Measurements from ENCODE around the gene PEPD.

PEPD gene

DNA sequence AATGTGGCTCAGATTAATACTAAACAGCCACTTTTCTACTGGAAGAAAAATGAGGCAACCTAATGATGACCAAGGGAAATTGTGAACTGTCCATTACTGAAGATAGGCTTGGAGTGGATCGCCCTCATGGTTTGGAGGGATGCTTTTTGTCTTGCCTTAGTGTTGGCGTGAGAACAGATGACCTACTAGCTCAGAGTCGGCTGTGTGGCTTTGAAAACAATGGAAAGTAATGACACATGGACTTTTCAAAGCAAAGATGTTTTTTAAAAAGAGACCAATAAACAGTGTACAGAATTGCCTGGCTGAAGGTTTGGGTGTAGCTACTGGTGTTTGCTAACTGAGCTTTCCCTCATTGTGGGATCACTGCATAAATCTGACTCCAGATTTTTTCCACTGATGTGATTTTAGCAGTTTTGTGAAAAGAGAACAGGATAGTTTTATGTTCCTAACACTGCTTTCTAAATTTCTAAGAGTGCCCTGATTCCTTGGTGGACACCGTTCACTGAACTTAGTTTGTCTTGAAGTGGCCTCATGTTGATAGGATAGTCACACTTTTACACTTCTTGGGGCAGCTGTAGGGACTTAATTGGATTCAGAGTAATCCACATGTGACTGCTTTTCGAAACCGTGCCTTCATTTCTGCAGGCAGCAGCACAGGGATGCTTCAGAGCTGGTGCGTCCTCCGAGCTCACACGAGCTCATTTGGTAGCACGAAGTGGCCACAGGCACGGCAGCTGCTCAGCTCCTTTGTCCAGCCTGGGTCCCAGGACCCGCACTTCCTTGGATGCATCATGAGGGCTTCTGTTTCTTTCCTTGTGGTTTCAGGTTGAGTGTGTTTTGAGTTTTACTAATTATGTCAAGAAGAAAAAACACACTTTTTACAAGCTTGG lies 143.8 kb downstream of the PEPD start:
- FAIRE-seq = no peak

DNA sequence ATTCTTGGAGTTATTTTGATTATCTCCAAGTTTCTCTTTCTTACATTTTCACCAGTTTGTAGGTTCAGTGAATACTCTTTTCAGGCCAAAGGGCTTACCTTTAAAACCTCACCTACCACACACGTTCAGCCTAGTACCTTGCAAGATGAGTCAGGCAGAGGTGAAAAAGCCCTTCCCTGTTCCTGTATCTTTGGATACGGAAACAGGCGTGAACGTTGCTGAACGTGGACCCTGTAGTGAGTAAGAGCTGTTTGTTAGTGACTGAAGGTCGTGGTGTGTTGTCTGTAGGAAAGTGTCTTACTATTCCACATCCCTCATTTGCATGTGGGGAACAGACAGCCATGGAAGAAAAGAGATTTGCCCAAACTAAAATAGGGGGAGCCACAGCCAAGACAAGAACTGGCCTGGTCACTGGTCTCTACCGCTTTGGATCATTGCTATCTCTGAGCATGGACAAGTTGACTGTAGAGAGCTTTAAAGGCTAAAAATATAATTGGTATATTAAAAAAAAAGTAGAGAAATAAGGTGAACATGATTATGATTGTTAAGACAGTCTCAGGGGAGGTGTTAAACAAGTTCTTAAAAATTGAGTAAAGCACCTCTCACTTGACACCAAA lies 144.5 kb downstream of the PEPD start:
- no peak for FAIRE-seq

DNA sequence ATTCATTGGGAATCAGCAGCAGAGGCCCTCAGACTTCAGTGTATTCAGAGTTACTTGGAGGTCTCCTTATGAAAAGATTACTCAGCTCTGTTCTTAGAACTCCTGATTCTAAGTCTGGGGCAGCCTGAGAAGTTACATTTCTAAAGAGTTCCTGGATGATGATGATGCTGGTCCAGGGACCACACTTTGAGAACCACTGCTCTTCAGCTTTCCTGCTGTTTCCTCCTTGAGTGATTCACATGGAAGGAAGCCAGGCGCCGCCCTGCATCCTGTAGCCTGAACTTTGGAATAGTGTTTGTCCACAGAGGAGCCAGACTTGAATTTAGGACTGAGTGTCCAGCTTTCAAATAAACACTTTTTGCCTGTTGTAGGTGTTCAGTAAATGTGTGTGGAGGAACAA lies 145.2 kb downstream of the PEPD start:
- FAIRE-seq = no peak

DNA sequence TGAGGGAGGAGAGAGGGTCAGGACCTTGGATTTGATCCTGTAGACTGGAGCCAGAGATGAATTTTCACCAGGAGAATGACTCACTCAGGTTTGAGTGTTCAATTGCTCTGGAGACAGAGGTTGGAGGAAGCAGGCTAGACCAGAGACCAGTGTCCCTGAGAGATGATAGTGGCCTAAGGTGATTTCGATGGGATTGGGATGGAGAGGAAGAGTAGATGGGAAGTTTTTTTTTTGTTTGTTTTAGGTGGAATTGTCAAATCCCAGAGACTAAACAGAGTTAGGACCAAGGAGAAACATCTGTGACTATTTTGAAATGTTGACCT lies 145.8 kb downstream of the PEPD start:
- no peak for FAIRE-seq

DNA sequence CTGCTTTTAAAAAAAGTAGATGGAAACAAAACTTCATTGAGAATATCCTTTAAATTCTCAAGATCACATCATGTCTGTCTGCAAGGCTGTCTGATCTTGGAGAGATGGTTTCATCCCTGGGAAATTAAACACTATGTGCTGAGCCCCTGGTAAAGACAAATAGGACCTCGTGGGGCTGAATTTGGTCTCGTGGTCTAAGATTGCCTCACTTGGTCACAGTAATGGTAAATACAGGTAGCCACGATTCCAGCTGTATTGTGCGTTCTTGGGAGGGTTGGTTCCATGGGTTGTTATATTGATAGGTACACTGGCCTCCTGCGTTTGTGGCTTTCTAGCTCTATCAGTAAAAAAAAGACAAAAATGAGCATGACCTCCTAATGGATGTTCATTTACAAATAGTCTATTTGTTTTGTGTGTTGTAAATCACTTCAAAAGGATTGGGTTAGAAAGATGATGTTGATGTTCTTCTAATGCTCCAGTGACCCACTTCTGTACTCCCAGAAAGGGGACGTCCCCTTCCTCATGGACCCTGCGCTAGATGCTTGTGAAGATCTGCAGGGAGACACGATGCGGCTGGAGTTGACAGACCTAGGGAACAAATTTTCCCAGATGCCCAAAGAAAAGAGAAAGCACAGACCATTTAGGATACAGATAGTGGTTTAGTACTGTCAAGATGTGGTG lies 146.3 kb downstream of the PEPD start:
- no peak for FAIRE-seq

DNA sequence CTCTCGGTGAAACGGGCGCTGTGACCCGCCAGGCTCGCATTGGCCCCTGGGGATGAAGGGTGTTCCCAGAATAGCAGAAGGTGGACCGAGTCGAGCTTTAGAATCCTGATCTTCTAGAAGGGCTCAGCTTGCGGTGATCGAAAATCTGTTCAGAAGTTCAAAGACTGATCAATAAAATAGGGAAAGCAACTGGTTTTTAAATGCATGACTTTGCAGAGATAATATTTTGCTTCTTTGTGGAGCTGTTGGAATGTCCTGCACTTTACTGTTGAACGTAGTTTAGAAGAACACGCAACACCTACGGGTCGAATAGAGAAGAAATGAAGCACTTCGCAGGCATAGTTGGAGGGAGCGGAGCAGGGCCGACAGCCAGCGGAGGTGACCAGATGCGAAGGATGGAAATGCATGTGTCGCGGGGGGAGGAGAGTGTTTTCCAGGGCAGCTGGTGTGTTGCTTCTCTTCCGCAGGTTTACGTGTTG lies 147.3 kb downstream of the PEPD start:
- FAIRE-seq = no peak

DNA sequence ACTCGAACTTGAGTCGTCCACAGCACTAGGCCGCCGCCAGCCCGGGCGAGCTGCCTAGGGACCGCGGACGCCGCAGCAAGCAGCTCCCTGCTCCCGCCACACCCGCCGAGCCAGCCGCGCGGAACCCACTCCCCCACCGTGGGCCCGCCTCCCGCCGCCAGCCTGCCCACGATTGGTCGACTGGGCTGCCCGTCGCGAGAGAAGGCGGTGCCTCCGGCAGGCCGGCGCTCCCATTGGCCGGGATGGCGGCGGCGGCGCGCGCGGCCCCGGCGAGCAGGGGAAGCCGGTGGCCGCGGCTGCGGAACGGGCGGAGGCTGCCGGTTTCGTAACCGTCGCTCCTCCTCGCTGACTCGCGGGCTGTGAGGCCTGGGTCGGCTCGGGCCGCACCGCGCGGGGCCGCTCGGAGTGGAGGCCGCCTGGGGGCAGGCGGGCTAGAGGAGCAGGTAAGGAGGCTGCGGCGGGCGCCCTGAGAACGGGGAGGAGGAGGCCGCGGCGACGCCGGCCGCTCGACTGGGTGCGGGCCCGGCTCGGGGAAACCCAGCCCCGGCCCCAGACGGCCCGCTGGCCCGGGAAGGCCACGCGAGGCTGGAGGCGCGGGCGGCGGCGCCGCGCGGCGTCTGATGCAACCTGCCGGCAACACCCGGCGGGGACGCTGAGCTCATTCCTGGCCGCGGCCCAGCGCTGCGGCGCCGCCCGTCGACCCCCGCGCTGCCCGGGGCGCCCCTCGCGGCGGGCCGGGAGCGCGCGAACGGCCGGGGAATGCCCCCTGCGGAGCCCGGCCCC lies 147.9 kb downstream of the PEPD start, which contains the start of gene CEBPG:
Gene CEBPG (plus strand): TSS at position 257 of the 783 bp plus-strand sequence. CDS start 5,531 bp downstream, outside the sequence.
- no peak for FAIRE-seq

DNA sequence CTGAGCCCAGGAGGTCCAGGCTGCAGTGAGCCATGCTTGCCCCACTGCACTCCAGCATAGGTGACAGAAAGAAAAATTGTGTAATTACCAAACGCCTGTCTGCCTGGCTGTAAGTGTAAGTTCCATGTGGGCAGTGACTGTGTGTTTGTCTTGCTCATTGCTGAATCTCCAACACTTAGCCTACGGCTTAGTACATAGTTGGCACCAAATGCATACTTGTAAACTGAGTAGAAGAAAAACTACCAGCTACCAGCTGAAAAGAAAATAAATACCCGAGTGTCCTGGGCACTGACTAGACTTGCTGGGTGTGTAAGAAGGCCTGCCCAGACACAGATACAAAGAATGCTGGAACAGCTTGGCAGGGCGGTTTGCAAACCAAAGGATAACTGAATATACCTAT lies 150.8 kb downstream of the PEPD start:
- no peak for FAIRE-seq

DNA sequence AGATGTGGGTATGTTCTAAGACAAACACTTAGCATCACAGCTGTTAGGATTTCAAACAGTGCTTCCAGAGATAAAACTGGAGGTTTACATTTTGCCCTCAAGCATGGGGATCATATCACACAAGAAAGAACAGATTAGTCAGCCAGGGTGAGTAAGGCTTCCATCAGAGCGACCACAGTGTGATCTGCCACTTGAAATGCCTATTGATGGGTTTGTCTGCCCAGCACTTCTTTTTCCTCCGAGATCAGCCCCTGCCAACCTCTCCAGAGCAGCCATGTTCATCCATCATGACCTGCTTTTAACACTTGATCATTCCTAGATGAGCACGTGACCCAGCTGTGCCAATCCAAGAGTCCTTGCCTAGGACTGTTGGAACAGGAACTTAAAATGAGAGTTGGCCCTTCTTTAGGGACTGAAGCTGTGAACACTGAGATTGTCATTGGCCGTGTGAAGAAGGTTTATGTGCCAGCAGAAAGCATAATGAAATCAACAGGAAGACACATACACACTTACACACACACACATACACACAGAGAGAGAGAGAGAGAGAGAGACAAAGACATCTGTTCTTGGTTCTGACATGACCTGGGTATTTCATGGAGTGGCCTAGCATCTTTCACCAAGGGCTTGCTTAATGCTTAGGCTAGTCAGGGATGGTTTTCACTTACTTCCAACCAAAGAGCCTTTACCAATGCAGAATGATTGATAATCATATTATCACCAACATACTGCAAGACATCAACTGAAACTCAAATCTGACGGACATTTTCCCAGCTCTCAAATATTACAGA lies 153.3 kb downstream of the PEPD start:
- FAIRE-seq = no peak

DNA sequence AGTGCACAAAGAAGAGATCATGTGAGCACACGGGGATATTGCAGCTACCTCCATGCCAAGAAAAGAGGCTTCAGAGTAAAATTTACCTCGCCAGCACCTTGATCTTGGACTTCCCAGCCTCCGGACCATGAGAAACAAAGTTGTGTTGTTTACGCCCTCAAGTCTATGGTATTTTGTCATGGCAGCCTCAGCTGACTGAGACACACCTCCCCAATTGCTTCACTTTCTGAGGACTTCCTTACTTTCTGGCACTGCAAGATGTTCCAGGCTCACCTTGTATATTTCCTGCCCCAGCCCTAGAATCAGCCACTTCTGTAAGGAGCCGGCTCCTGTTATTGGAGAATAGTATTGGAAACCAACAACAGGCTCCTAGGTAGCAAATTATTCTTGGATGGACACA lies 154.7 kb downstream of the PEPD start:
- no peak for FAIRE-seq

DNA sequence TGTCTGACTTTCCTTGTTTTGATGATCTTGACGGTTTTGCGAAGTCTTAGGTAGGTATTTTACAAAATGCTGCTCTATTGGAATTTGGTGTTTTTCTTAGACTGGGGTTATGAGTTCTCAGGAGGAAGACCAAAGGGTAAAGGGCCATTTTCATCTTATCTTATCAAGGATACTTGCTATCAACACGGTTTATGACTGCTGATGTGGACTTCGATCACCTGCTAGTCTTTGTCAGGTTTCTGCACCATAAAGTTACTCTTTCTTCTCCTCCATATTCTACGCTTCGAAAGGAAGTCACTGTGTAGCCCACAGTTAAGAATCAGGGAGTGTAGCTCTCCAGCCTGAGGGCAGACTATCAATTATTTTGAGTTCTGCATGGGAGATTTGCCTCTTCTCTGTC lies 155.5 kb downstream of the PEPD start:
- FAIRE-seq = no peak

DNA sequence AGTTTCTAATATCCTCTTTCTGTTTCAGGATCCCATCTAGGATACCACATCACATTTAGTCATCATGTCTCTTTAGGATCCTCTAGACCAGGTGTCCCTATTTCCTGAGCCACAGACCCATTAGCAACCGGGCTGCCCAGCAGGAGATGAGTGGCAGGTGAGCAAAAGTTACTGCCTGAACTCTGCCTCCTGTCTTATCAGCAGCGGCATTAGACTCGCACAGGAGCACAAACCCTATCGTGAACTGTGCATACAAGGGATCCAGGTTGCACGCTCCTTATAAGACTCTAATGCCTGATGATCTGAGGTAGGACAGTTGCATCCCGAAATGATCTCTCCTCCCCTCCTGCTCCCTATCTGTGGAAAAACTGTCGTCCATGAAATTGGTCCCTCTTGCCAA lies 155.9 kb downstream of the PEPD start:
- FAIRE-seq = no peak

DNA sequence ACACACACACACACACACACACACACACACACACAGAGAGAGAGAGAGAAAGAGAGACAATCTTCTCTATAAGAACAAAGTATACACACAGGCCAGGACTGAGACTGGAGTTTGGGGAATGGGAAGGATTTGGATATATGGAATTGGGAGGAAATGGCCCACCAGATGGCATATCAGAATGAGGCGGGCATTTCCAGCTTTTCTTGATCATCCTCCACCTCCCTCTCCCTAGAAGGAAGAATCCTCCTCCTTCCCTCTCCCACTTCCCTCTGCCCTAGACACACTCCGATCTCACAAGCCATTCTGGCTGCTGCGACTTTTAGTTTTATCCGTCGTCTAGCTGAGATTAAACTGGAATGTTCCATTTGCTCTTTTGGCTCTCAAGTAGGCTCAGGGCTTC lies 158.1 kb downstream of the PEPD start:
- FAIRE-seq = no peak

DNA sequence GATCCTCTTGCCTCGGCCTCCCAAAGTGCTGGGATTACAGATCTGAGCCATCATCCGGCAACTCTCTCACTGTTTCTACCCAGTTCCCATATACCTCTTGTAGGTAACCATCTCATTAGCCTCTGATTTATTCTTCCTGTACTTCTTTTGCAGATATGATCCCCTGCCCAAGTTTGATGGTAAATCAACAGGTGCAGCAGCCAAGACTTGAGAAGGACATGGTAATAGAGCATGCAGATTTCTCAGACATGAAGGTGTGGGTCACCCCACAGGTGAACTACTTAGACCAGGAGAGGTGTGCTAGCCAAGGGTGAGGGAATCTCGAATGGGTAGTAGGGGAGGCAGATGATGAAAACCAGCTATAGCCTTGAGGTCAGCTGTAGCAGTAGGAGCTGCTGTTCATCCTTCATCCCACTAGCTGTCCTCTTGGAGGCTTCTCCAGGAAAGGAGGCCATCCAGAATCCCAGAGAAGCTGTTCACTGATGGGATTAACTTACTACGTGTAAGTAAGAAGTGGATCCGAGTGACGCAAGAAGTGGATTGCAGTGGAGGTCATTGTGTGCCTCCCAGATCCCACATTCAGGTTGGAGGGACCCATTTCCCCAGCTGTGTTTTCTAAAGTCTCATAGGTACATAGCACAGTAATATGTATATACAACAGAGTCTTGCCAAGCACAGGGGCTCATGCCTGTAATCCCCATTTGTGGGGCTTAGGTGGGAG lies 158.9 kb downstream of the PEPD start:
- FAIRE-seq = no peak

DNA sequence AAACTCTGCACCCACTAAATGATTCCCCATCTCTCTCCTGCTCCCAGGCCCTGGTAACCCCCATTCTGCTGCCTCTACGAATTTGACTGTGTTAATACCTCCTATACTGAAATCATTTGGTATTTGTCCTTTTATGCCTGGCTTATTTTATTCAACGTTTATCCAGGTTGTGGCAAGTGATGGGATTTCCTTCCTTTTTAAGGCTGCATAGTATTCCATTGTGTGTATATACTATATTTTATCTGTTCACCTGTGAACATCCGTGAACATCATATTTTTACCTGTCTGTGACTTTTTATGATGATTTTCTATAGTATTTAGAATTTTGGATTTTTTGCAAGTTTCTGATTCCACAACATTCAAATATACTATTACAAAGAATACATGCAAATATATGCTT lies 162.0 kb downstream of the PEPD start:
- no peak for FAIRE-seq

DNA sequence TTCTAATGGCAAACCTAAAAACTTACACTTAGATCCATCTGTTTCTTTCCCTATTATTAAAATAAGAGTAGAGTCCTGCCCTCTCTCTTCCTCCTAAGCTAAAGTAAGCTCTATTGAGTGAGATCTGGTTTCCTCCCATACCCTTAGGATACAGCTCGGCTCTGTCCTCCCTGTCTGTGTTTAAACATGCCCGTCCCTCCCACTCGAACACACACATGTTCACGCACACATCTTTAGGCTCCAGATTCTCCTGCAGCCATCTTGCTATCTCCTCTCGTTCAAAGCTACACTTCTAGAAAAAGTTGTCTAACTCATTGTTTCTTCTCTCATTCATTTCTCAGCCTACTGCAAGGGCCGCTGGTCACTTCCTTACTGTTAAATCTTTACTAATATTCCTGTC lies 163.2 kb downstream of the PEPD start:
- no peak for FAIRE-seq

DNA sequence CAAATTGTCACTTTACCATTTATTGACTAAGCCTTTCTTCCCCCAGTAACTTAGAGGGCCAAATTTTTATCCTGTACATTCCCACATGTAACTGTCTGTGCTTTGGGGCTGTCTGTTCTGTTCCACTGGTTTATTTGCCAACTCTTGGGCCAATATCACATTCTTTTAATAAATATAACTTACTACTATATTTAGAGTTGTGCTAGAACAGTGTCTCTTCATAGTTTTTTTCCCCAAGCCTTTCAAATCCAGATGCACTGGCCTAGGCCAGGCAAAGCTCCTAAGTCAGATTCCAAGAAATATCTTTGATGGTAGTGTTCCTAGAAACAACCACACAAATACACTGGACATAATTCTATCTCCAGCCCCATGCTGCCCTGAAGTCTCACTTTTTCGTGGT lies 164.0 kb downstream of the PEPD start:
- no peak for FAIRE-seq

DNA sequence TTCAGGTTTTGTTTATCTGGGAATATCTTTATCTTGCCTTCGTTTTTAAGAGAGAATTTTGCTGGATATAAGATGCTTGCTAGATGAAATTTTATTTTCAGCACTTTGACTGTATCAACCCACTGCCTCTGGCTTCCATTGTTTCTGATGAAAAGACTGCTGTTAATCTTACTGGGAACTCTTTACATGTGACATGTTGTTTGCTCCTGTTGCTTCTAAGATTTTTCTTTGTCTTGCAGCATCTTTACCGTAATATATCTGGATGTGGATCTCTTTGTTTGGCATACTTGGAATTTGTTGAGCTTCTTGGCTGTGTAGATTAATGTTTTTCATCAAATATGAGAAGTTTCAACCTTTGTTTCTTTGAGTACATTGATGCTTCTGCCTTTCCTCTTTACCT lies 166.1 kb downstream of the PEPD start:
- no peak for FAIRE-seq

DNA sequence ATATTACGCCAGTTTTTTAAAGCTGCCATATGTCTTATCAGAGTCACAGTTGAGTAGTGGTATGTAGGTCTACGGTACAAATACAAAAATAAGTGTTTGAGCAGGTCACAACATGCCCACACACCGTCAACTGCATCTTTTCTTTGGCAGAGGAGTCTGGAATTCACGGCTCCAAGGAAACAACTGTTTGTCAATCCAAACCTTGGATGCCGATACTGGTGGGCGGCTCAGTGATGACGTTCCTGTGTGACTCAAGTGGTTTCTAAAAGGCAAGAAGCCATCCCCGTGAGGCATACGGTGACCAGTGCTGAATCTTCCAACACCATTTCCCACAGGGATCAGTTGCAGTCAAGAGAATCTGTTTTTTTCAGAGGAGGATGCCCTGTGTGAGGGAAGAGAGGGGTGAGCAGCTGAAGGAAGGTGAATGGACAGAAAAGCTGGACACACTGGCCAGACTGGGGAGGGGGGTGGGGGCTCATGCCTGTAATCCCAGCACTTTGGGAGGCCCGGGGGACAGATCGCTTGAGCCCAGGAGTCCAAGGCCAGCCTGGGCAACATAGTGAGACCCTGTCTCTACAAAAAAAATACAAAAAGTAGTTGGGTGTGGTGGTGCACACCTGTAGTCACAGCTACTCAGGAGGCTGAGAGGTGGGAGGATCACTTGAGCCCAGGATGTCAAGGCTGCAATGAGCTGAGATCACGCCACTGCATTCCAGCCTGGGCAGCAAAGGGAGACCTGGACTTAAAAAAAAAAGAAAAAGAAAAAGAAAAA lies 170.9 kb downstream of the PEPD start:
- no peak for FAIRE-seq

All from A204.1 (cell line).